ENCODE data around the gene TNRC6B.
A peak's percentile ranks its signal among the peaks of the same experiment; 100 is the strongest.
"Not testable (repeated sequence)": the region's sequence is repeated elsewhere in the genome, so short reads cannot be mapped to it uniquely, and the experiment has no call there.

The TNRC6B gene

GRCh38 chr22:40183029-40183581, 5.4 kb downstream of the TNRC6B start:
- no peak overlapping the region for H3K4me3 ChIP-seq (replicated peaks in 1 of 2; ENCODE audit: low read depth in 2 of 2, low read length in 2 of 2)
- TF ChIP-seq, protein P1, sequence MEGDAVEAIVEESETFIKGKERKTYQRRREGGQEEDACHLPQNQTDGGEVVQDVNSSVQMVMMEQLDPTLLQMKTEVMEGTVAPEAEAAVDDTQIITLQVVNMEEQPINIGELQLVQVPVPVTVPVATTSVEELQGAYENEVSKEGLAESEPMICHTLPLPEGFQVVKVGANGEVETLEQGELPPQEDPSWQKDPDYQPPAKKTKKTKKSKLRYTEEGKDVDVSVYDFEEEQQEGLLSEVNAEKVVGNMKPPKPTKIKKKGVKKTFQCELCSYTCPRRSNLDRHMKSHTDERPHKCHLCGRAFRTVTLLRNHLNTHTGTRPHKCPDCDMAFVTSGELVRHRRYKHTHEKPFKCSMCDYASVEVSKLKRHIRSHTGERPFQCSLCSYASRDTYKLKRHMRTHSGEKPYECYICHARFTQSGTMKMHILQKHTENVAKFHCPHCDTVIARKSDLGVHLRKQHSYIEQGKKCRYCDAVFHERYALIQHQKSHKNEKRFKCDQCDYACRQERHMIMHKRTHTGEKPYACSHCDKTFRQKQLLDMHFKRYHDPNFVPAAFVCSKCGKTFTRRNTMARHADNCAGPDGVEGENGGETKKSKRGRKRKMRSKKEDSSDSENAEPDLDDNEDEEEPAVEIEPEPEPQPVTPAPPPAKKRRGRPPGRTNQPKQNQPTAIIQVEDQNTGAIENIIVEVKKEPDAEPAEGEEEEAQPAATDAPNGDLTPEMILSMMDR (IDR thresholded peaks at IDR 0.05; ENCODE audit: low read depth, low read length), result no peak

GRCh38 chr22:40183603-40184002, 5.9 kb downstream of the TNRC6B start:
- H3K4me3 ChIP-seq (replicated peaks in 1 of 2; ENCODE audit: low read depth in 2 of 2, low read length in 2 of 2); DNase-seq (ENCODE audit: low read depth in 2 of 2): not testable (repeated sequence)

More at GRCh38 chr22:40183029-40183581, 5.4 kb downstream of the TNRC6B start:
- peak; percentile 87 to 90 for DNase-seq (ENCODE audit: low read depth in 2 of 2)

GRCh38 chr22:40187389-40187788, 9.7 kb downstream of the TNRC6B start:
- H3K4me3 ChIP-seq (replicated peaks in 1 of 2; ENCODE audit: low read depth in 2 of 2, low read length in 2 of 2), result no peak overlapping the region
- no peak for DNase-seq (ENCODE audit: low read depth in 2 of 2)
- TF ChIP-seq, protein P1 (IDR thresholded peaks at IDR 0.05; ENCODE audit: low read depth, low read length), result no peak

DNA sequence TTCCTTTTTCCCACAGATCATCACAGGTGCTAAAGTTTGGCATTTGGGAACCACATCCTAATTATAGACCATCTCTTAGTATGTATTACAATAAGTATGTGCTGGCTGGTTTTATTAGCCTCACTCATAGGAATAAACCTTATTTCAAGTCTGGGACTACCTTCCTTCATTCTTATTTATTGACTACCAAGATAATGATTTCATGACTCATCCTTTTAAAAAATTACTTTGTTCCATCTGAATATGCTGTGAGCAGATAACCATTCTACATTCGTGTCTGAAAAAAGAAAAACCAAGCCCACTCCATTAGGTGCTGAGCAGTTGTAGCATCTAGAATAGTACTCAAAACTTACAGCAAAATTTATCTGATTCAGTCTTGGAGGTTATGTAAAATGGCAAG, 12.3 kb downstream of the TNRC6B start:
- peak in 1 of 2 donors; percentile 18 for DNase-seq (ENCODE audit: low read depth in 2 of 2)
- TF ChIP-seq, protein P1 (IDR thresholded peaks at IDR 0.05; ENCODE audit: low read depth, low read length), result no peak

DNA sequence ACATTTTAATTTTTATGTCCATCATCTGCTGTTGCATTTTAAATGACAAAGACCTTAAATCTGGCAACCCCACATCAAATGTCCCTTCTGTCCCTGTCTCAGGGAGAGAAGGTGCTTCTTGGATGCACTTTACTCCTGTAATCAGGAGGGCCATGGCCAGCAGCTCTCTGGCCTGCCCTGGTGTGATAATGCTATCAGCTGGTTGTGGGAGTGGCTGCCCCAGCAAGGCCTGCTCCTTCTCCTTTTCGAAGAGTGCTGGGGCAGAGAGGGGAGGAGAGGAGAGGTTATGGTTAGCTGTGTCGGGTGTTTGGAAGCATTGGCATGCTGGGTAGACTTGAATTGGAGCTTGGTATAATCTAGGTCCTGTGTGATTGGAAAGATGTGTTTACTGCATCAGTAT, 12.8 kb downstream of the TNRC6B start:
- DNase-seq (ENCODE audit: low read depth in 2 of 2), result no peak
- no peak overlapping the region for H3K4me3 ChIP-seq (replicated peaks in 1 of 2; ENCODE audit: low read depth in 2 of 2, low read length in 2 of 2)
- TF ChIP-seq, protein P1 (IDR thresholded peaks at IDR 0.05; ENCODE audit: low read depth, low read length), result no peak

More for the DNA sequence above, 12.3 kb downstream of the TNRC6B start:
- H3K4me3 ChIP-seq (replicated peaks in 1 of 2; ENCODE audit: low read depth in 2 of 2, low read length in 2 of 2), result no peak overlapping the region

GRCh38 chr22:40193429-40194421, 16.0 kb downstream of the TNRC6B start:
- DNase-seq (ENCODE audit: low read depth in 2 of 2), result peak; percentile 49 to 71
- TF ChIP-seq, protein P1 (IDR thresholded peaks at IDR 0.05; ENCODE audit: low read depth, low read length), result peak; percentile 23
- H3K4me3 ChIP-seq (replicated peaks in 1 of 2; ENCODE audit: low read depth in 2 of 2, low read length in 2 of 2), result no peak overlapping the region

GRCh38 chr22:40194656-40195055, 16.9 kb downstream of the TNRC6B start:
- TF ChIP-seq, protein P1 (IDR thresholded peaks at IDR 0.05; ENCODE audit: low read depth, low read length), result no peak
- no peak for DNase-seq (ENCODE audit: low read depth in 2 of 2)
- H3K4me3 ChIP-seq (replicated peaks in 1 of 2; ENCODE audit: low read depth in 2 of 2, low read length in 2 of 2), result no peak overlapping the region

All from cardiac fibroblast (primary cell).